Measurements from ENCODE around the gene PLEKHF1.

The PLEKHF1 gene

DNA sequence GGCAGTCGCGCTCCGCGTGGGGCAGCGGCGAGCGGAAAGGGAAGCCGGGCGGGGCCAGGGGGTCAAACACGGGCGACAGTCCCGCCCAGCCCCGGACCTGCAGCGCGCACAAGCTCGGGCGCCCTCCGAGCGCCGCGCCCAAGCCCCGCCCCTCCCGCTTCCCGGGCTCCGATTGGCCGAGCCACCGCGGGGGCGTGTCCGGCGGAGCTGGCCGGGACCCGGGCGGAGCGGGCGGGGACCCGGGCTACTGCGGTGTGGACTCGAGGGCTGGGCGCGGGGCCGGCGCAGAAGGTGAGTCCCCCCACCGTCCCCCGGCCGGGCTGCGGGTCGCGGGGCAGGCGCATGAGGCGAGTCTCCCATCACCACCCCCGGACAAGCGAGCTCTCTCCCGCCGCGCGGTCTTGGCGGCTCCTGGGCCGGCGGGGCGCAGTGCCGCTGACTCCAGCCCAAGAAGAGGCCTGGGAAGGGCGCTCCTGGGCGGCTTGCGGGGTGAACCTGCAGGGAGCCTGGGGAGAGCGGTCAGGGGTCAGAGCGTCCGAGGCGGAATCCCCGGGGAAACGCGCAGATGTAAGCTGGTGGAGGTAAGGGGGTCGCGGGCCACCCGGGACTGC is at the start of gene PLEKHF1:
Gene PLEKHF1, plus strand, starts transcription at position 247 of the 611 bp plus-strand sequence. CDS start 8,379 bp downstream, outside the sequence.
- TF ChIP-seq CTCF (IDR thresholded peaks at IDR 0.05): no peak

DNA sequence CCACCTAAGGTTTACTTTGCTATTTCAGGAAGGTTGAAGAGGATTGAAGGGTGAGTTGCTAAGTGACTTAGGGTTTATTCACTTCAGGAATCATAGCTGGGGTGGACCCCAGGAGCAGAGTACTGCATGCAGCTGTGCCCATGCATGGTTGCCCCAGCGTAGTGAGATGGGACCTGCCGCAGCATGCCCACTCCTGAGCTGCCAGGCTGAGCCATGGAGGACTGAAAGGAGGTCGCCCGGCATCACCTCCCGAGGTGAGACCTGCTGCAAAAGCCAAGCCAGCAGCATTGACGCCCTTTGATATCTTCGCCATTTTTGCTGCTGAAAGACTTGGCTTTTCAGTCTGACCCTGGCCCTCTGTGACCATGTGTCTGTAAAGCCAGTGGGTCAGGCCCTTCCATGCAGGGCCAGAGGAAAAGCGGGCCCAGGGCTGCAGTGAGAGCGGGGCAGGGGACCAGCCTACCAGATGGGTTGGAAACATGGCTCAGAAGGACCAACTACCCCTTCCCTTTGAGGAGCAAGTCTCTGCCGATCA is 49.3 kb upstream of the PLEKHF1 start:
- TF ChIP-seq CTCF (IDR thresholded peaks at IDR 0.05): no peak

DNA sequence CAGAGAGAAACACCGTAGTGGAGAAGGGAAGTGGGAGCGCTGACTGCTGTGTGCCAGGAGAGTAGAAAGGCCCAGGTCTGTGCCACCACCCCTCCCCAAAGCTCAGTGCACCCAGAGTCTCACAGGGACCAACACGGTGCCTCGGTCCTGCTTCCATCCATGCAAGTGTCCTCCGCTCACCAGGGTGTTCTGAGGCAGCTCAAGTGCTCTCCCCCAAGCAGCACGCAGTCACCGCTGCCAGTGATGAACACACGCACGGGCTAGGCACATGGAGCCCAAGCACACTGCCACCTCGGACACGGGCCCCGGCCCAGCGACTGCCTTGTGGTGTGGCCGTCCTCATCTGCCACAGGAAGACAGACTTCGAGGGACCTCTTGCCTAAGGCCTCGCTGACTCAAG is 48.7 kb upstream of the PLEKHF1 start:
- no peak for TF ChIP-seq CTCF (IDR thresholded peaks at IDR 0.05)

DNA sequence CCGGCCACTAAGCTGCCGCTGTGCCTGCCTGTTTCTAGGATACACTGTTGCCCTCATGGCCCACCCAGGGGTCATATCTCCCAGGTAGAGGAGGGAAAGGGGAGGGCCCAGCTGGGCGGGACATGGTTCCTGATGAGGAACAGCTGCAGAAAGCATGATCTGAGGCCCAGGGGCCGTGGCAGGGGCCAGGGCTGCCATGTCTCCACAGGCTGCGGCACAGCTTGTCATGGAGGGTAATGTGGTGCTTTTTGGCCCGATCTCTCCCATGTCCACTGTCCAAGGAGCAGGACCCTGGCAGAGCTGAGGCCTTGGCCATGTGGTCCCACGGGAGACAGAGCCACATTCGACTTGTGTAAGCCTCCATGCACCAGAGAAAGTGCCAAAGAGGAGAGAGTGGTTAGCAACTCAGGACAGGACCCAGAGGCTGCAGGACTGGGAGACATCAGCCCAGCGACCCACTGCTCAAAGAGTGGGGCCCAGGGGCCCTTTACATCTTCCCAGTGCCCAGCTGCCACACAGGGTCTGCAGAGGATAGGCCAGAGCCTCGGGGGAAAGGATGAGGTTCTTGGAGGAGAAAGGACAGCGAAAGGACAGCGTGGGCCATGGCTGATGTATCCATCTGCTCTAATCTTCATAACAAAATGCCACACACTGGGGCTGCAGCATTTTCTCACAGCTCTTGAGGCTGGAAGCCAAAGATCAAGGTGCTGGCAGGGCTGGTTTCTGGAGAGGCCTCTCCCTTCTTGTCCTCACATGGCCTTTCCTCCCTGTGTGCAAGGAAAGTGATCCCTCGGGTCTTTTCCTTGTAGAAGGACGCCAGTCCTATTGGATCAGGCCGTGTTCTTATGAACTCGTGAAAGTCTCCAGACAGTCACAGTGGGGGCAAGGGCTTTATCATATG is 47.6 kb upstream of the PLEKHF1 start:
- TF ChIP-seq CTCF (IDR thresholded peaks at IDR 0.05): no peak

GRCh38 chr19:29618434-29618833 is 46.8 kb upstream of the PLEKHF1 start:
- TF ChIP-seq CTCF (IDR thresholded peaks at IDR 0.05): no peak

DNA sequence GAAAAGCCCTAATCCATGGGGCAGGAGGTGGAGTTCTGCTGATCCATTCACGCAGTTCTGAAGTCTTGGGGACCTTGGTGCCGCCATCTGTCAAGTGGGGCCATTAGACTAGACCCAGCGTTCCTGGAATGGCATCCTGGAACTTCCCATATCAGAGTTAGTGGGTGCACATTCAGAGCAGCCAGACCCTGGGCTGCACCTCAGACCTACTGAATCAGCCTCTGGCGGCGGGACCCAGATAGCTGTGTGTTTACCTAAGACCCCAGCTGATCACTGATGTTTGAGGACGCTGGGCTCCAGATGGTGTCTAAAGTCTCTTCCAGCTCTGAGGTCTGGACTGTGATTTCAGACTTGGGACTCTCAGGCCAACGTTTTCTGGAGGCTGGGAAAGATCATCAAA is 46.4 kb upstream of the PLEKHF1 start:
- no peak for TF ChIP-seq CTCF (IDR thresholded peaks at IDR 0.05)

GRCh38 chr19:29620931-29621351 is 44.3 kb upstream of the PLEKHF1 start:
- no peak for TF ChIP-seq CTCF (IDR thresholded peaks at IDR 0.05)
